Spinal cord (tissue), 10 donors: ENCODE results near the gene TMEM87A. TPM values are rescaled to one million over a fixed set of nuclear protein-coding genes. Genes with fewer than 3 reads are reported as not detected.
"Not testable (repeated sequence)": the region's sequence is repeated elsewhere in the genome, so short reads cannot be mapped to it uniquely, and the experiment has no call there.

Experiments
- DNase-seq, 6 donors: peaks; one replicate each; pipeline versions ENCODE4 v3.0.0 to v3.0.0-alpha.2; 2013 to 2015; ENCODE audit warnings: low spot score in 6 of 6, low read depth in 4 of 6
- H3K27ac ChIP-seq: one replicate; pipeline ENCODE4 v1.5.1; 2013; ENCODE audit warnings: low read depth, low read length, control low read depth
- H3K27me3 ChIP-seq: one replicate; pipeline ENCODE4 v1.6.1; 2013; ENCODE audit warnings: low read length; ENCODE audit not compliant: control insufficient read depth, insufficient read depth
- H3K36me3 ChIP-seq: one replicate; pipeline ENCODE4 v1.6.1; 2013; ENCODE audit warnings: low read length; ENCODE audit not compliant: control insufficient read depth, insufficient read depth
- H3K4me1 ChIP-seq: one replicate; pipeline ENCODE4 v1.6.1; 2013; ENCODE audit warnings: low read length; ENCODE audit not compliant: control insufficient read depth, insufficient read depth
- H3K4me3 ChIP-seq: one replicate; pipeline ENCODE4 v1.5.1; 2013; ENCODE audit warnings: low read depth, low read length, control low read depth
- H3K9me3 ChIP-seq: one replicate; pipeline ENCODE4 v1.6.1; 2013; ENCODE audit warnings: low read length; ENCODE audit not compliant: control insufficient read depth, insufficient read depth
- WGBS: methylation state at CpG from one replicate; pipeline ENCODE4 v1.1.5; 2013; ENCODE audit warnings: missing lambda C conversion rate; ENCODE audit not compliant: insufficient coverage; 5-methylcytosine and 5-hydroxymethylcytosine counted together
- polyA plus RNA-seq, 2 donors: library from polyadenylated mRNA; unstranded; fragments of 120-200 nt; gene quantifications; one replicate each; pipeline ENCODE4 v1.2.1, GENCODE V29; 2013; ENCODE audit not compliant: insufficient read length in 2 of 2
- total RNA-seq, 2 donors: library from RNA; depleted of rRNA in 1 of 2; stranded (reverse); fragments of 120-200 nt in 1 of 2; fragments of >200 nt in 1 of 2; gene quantifications; one replicate each; pipeline versions ENCODE4 v1.2.3 to v1.2.4, GENCODE V29; 2013 to 2014
- donor health status: healthy.

TMEM87A gene
- total and polyA plus RNA-seq, 4 donors, result 52.6 to 95.1 (median 58.1) TPM

DNA sequence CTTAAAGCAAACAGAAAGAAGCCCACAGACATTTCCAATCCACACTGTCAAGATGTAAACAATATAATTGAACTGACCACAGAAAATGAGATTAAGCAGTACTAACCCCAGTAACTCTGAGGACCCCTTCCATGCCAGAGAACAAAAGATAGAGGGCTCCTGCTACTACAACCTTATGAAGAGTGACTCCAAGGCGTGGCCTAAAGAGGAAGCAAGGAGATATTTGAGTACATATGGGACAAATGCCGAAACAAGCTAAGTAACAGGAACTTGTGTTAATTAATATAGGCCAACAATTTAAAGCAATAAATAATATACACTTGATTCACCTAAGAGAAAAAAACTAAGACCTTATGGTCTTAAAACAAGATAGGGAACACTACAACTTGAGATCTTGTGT lies 40.1 kb downstream of the TMEM87A start:
- Histone ChIP-seq H3K4me1 (no peaks in the 10 kb centered on the region), H3K36me3 (peaks cover 28% of the 10 kb centered on the region), H3K27me3 (no peaks in the 10 kb centered on the region), H3K9me3 (no peaks in the 10 kb centered on the region), H3K4me3 (no peak overlapping the region), H3K27ac (no peak overlapping the region)
- no peak for DNase-seq
- WGBS, result no CpG with 5 or more reads among the region's 2 CpGs

DNA sequence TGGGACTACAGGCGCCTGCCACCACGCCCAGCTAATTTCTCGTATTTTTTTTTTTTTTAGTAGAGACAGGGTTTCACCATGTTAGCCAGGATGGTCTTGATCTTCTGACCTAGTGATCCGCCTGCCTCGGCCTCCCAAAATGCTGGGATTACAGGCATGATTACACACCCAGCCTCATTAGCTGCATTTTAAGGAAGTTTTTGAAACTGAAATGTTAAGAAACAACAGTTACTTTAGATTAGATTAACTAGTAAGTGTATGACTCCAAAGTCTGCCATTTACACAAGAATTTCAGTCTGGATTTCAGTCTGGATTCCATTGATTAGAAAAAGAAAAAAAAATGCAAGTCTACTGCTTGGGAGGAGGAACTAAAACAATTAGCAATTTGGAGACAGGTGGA lies 40.6 kb downstream of the TMEM87A start:
- no CpG with 5 or more reads among the region's 5 CpGs for WGBS
- Histone ChIP-seq H3K36me3 (peaks cover 25% of the 10 kb centered on the region), H3K27me3 (no peaks in the 10 kb centered on the region), H3K4me1 (no peaks in the 10 kb centered on the region), H3K9me3 (no peaks in the 10 kb centered on the region), H3K27ac (no peak overlapping the region), H3K4me3 (no peak overlapping the region)
- no peak for DNase-seq

DNA sequence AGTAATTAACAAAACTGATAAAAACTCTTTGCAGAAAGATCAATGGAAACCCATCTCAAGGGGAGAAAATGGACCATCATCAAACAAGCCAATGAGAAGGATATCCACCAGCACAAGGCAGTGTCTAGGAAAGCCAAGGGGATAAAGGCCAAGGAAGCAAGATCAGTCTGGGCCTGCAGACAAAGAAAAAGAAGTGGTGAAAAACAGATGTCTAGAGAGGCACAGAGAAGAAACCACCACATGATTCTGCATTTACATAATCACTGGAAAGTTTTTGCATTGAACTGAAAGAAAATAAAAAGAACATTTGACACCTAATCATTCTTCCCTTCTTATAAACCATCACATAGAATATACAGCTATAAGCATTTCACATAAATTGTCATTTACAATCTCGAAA lies 42.1 kb downstream of the TMEM87A start:
- 100% methylated on average over 1 of the region's 1 CpG for WGBS
- peaks cover 26% of the 10 kb centered on the region for H3K36me3 ChIP-seq
- H3K4me3 ChIP-seq, result no peak overlapping the region
- H3K27me3 ChIP-seq, result no peaks in the 10 kb centered on the region
- H3K27ac ChIP-seq, result no peak overlapping the region
- DNase-seq, result no peak
- H3K4me1 ChIP-seq, result no peaks in the 10 kb centered on the region
- no peaks in the 10 kb centered on the region for H3K9me3 ChIP-seq

DNA sequence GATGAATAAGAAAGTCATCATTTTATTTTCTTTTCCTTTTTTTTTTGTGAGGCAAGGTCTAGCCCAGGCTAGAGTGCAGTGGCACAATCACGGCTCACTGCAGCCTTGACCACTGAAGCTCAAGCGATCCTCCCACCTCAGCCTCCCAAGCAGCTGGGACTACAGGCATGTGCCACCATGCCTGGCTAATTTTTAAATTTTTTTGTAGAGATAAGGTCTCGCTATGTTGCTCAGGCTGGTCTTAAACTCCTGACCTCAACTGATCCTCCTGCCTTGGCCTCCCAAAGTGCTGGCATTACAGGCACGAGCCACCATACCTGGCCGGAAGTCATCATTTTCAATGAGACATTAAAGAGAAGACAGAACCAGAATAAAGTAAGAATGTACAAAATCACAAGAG lies 44.3 kb downstream of the TMEM87A start:
- WGBS, result 100% methylated on average over 2 of the region's 5 CpGs

DNA sequence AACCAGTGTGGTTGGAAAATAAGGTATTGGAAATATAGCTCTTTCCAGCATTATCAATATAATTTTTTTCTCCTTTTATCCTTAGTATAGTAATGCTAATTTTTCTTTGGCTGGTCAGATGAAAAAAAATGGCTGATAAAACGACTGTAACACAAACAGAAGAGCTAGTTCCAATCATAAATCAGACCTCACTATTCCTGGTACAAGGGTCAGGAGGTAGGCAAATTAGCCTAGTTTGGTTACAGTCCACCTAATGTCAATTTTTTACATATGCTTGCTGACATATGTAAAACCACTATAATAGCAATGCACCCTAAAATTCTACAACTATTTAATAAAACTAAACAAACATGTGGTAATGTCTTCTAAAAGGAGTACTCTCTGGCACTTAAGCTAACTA lies 45.2 kb downstream of the TMEM87A start:
- H3K27me3 ChIP-seq, result no peaks in the 10 kb centered on the region
- H3K27ac ChIP-seq, result no peak overlapping the region
- no peak overlapping the region for H3K4me3 ChIP-seq
- WGBS, result no CpG with 5 or more reads among the region's 1 CpG
- no peak for DNase-seq
- H3K36me3 ChIP-seq, result peaks cover 30% of the 10 kb centered on the region
- no peaks in the 10 kb centered on the region for H3K4me1 ChIP-seq
- H3K9me3 ChIP-seq, result no peaks in the 10 kb centered on the region

More for the DNA sequence above, 44.3 kb downstream of the TMEM87A start:
- DNase-seq, H3K9me3 ChIP-seq, H3K4me1 ChIP-seq, H3K27me3 ChIP-seq, H3K4me3 ChIP-seq, H3K27ac ChIP-seq: not testable (repeated sequence)
- peaks cover 30% of the 10 kb centered on the region for H3K36me3 ChIP-seq

DNA sequence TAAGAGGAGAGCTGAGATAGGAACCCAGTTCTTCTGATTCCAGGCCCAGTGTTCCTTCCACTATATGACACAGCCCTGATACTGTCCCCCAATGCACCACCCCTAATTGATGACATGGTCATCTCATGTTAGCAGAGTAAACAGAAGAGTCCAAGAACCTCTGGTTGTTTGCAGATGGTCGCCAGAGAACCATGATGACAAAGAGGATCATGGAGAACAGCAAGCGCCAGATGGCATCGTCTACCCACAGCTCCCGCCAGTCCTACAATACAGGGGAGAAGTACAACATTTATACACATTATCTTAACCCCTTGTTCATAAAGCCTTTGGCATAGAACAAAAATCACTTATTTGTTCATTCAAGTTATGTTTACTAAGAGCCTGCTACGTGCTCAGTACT lies 46.6 kb downstream of the TMEM87A start:
- no peaks in the 10 kb centered on the region for H3K4me1 ChIP-seq
- DNase-seq, result peak in 1 of 6 donors; percentile 2
- H3K4me3 ChIP-seq, result no peak overlapping the region
- H3K36me3 ChIP-seq, result peaks cover 35% of the 10 kb centered on the region
- no peaks in the 10 kb centered on the region for H3K27me3 ChIP-seq
- H3K27ac ChIP-seq, result no peak overlapping the region
- 94% methylated on average over 4 of the region's 5 CpGs for WGBS
- H3K9me3 ChIP-seq, result no peaks in the 10 kb centered on the region

DNA sequence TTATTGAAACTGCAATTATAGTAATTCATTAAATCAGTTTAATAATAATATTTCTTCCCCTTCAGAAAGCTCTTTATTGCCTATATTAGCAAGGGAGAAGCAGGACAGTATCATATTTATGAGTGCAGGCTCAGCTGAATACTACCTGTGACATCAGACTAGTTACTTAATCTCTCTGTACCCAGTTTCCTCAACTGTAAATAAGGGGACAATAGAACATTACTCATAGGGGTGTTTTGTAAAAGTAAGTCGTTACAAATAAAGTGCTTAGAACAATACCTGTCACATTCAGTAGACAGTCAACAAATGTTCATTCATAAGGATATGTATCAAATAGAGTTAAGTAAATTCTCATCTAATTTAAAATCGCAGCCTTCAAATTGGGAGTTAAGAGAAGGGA lies 53.0 kb downstream of the TMEM87A start:
- H3K36me3 ChIP-seq, result peaks cover 21% of the 10 kb centered on the region
- H3K4me1 ChIP-seq, result no peaks in the 10 kb centered on the region
- no peaks in the 10 kb centered on the region for H3K9me3 ChIP-seq
- no peaks in the 10 kb centered on the region for H3K27me3 ChIP-seq
- no peak for DNase-seq
- no peak overlapping the region for H3K27ac ChIP-seq
- H3K4me3 ChIP-seq, result no peak overlapping the region
- no CpG with 5 or more reads among the region's 2 CpGs for WGBS

DNA sequence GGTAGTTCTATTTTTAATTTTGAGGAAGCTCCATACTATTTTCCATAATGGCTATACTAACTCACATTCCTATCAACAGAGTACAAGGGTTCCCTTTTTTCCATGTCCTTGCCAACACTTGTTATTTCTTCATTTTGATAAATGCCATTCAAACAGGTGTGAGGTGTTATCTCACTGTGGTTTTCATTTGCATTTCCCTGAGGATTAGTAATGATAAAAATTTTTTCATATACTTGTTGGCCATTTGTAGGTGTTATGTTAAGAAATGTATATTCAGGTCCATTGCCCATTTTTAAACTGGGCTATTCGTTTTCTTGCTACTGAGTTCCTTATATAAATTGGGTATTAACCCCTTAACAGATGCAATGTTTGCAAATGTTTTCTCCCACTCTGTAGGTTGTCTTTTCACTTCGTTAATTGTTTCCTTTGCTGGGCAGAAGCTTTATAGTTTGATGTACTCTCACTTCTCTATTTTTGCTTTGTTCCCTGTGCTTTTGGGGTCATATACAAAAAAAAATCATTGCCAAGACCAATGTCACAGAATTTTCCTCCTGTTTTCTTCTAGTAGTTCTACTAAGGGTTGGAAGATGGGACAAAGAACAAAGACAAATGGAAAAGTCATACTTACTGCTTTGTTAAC lies 54.2 kb downstream of the TMEM87A start:
- no peaks in the 10 kb centered on the region for H3K27me3 ChIP-seq
- H3K27ac ChIP-seq, result no peak overlapping the region
- WGBS, result no CpG with 5 or more reads among the region's 2 CpGs
- peaks cover 21% of the 10 kb centered on the region for H3K36me3 ChIP-seq
- no peak overlapping the region for H3K4me3 ChIP-seq
- H3K9me3 ChIP-seq, result no peaks in the 10 kb centered on the region
- H3K4me1 ChIP-seq, result no peaks in the 10 kb centered on the region
- no peak for DNase-seq

DNA sequence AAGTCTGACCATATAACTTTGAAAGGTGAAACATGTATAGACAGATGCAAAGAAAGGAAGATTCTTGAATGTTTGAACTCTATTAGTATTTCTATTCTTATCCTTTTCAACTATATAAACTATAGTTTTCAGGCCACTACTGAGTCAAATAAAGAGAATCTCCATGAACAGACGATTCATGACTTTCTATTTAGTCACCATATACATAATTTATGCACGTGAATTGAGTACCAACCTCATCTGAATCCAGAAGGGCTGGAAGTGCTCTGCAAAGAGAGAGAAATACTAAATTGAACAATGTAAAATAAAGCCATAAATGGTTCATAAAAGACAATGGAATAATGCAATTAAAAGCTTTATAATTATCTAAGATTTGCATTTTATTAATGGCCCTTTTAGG lies 55.7 kb downstream of the TMEM87A start:
- no peaks in the 10 kb centered on the region for H3K9me3 ChIP-seq
- H3K27ac ChIP-seq, result no peak overlapping the region
- WGBS, result no CpG with 5 or more reads among the region's 2 CpGs
- no peaks in the 10 kb centered on the region for H3K4me1 ChIP-seq
- H3K36me3 ChIP-seq, result peaks cover 23% of the 10 kb centered on the region
- DNase-seq, result no peak
- H3K27me3 ChIP-seq, result no peaks in the 10 kb centered on the region
- H3K4me3 ChIP-seq, result no peak overlapping the region

DNA sequence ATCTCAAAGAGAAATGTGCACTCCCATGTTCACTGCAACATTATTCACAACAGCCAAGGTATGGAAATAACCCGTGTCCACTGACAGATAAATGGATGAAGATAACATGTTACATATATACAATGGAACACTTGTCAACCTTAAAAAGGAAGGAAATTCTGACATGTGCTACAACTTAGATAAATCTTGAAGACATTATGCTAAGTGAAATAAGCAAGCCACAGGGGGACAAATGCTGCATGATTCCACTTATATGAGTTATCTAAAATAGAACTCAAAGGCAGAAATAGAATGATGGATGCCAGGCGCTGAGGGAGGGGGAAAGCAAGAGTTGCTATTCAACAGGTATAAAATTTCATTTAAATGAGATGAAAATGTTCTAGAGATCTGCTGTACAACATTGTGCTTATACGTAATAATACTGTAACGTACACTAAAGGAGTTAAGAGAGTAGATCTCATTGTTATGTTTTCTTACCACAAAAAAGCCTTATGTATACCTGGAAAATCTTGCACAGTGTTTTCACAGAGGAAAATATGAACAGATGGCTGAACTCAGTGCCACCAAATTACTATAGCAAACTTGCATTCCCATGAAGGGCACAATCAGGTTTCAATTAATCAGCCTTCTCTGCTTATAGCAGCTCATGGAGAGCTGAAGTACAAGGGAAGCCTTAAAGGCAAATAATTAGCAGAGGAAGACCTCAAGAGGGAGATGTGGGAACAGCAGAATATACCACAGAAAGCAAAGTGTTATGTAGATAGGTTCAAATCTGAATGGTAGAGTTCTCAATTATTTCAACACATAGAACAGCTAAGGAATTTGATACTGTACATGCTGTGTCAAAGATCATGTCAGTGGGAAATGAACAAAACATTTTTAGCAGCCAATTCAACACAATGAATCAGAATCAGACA lies 57.1 kb downstream of the TMEM87A start:
- no peak overlapping the region for H3K27ac ChIP-seq
- H3K27me3 ChIP-seq, result no peaks in the 10 kb centered on the region
- H3K4me1 ChIP-seq, result no peaks in the 10 kb centered on the region
- no peaks in the 10 kb centered on the region for H3K9me3 ChIP-seq
- WGBS, result 100% methylated on average over 1 of the region's 4 CpGs
- DNase-seq, result peak in 2 of 6 donors; percentile 9 to 29
- no peak overlapping the region for H3K4me3 ChIP-seq
- H3K36me3 ChIP-seq, result peaks cover 12% of the 10 kb centered on the region
